ENCODE data around the gene LKAAEAR1.

Gene LKAAEAR1

GRCh38 chr20:64111841-64112641 is 27.8 kb upstream of the LKAAEAR1 start:
- DNase-seq (ENCODE audit: insufficient read length, low spot score) (no peak), FAIRE-seq (peak; percentile 38)
- no peak for TF ChIP-seq POU2F2 (IDR thresholded peaks at IDR 0.05; ENCODE audit: low read depth, low read length)
- TF ChIP-seq PAX5 (IDR thresholded peaks at IDR 0.05; ENCODE audit: insufficient read depth, low read length, severe bottlenecking) = no peak
- no peak for TF ChIP-seq POLR2A (IDR thresholded peaks at IDR 0.05; ENCODE audit: low read depth, low read length)

- FAIRE-seq = no peak
- TF ChIP-seq POLR2AphosphoS5 (IDR thresholded peaks at IDR 0.05; ENCODE audit: low read depth, low read length) = no peak
- no peak for TF ChIP-seq SPI1 (IDR thresholded peaks at IDR 0.05; ENCODE audit: low read depth, low read length)
- TF ChIP-seq TAF1 (IDR thresholded peaks at IDR 0.05; ENCODE audit: low read depth, low read length) = no peak
- TF ChIP-seq POLR2A (IDR thresholded peaks at IDR 0.05; ENCODE audit: low read depth, low read length) = no peak
- no peak for TF ChIP-seq POU2F2 (IDR thresholded peaks at IDR 0.05; ENCODE audit: low read depth, low read length)
- no peak for TF ChIP-seq PAX5 (IDR thresholded peaks at IDR 0.05; ENCODE audit: insufficient read depth, low read length, severe bottlenecking)
- DNase-seq (ENCODE audit: insufficient read length, low spot score) = no peak
Measured at GRCh38 chr20:64110411-64111068, 26.3 kb upstream of the LKAAEAR1 start.

- DNase-seq (ENCODE audit: insufficient read length, low spot score) = no peak
- TF ChIP-seq SPI1 (IDR thresholded peaks at IDR 0.05; ENCODE audit: low read depth, low read length) (no peak), TAF1 (IDR thresholded peaks at IDR 0.05; ENCODE audit: low read depth, low read length) (no peak), PAX5 (IDR thresholded peaks at IDR 0.05; ENCODE audit: insufficient read depth, low read length, severe bottlenecking) (no peak), POU2F2 (IDR thresholded peaks at IDR 0.05; ENCODE audit: low read depth, low read length) (no peak), POLR2AphosphoS5 (IDR thresholded peaks at IDR 0.05; ENCODE audit: low read depth, low read length) (no peak), POLR2A (IDR thresholded peaks at IDR 0.05; ENCODE audit: low read depth, low read length) (no peak)
- FAIRE-seq = no peak
Measured at GRCh38 chr20:64109831-64110391, 25.7 kb upstream of the LKAAEAR1 start.

- DNase-seq (ENCODE audit: insufficient read length, low spot score) (no peak), FAIRE-seq (no peak)
- no peak for TF ChIP-seq PAX5 (IDR thresholded peaks at IDR 0.05; ENCODE audit: insufficient read depth, low read length, severe bottlenecking)
- no peak for TF ChIP-seq POLR2AphosphoS5 (IDR thresholded peaks at IDR 0.05; ENCODE audit: low read depth, low read length)
- no peak for TF ChIP-seq SPI1 (IDR thresholded peaks at IDR 0.05; ENCODE audit: low read depth, low read length)
- no peak for TF ChIP-seq POU2F2 (IDR thresholded peaks at IDR 0.05; ENCODE audit: low read depth, low read length)
- no peak for TF ChIP-seq TAF1 (IDR thresholded peaks at IDR 0.05; ENCODE audit: low read depth, low read length)
- TF ChIP-seq POLR2A (IDR thresholded peaks at IDR 0.05; ENCODE audit: low read depth, low read length) = no peak
Measured at GRCh38 chr20:64108731-64109681, 24.8 kb upstream of the LKAAEAR1 start.

- DNase-seq (ENCODE audit: insufficient read length, low spot score) (no peak), FAIRE-seq (peak; percentile 83)
Measured at GRCh38 chr20:64107736-64108457, 23.7 kb upstream of the LKAAEAR1 start.

GRCh38 chr20:64106981-64107735 is 23.0 kb upstream of the LKAAEAR1 start, which contains the start of gene NPBWR2:
NPBWR2 (minus strand) TSS chr20:64107565; CDS start chr20:64106831, 734 bp downstream.
- DNase-seq (ENCODE audit: insufficient read length, low spot score) (no peak), FAIRE-seq (peak; percentile 66)
- TF ChIP-seq TAF1 (IDR thresholded peaks at IDR 0.05; ENCODE audit: low read depth, low read length) (no peak), PAX5 (IDR thresholded peaks at IDR 0.05; ENCODE audit: insufficient read depth, low read length, severe bottlenecking) (no peak), POU2F2 (IDR thresholded peaks at IDR 0.05; ENCODE audit: low read depth, low read length) (no peak), POLR2AphosphoS5 (IDR thresholded peaks at IDR 0.05; ENCODE audit: low read depth, low read length) (no peak), SPI1 (IDR thresholded peaks at IDR 0.05; ENCODE audit: low read depth, low read length) (no peak), POLR2A (IDR thresholded peaks at IDR 0.05; ENCODE audit: low read depth, low read length) (no peak)

More at GRCh38 chr20:64107736-64108457, 23.7 kb upstream of the LKAAEAR1 start:
- TF ChIP-seq POU2F2 (IDR thresholded peaks at IDR 0.05; ENCODE audit: low read depth, low read length) (no peak), POLR2AphosphoS5 (IDR thresholded peaks at IDR 0.05; ENCODE audit: low read depth, low read length) (no peak), SPI1 (IDR thresholded peaks at IDR 0.05; ENCODE audit: low read depth, low read length) (peak; percentile 89), TAF1 (IDR thresholded peaks at IDR 0.05; ENCODE audit: low read depth, low read length) (no peak)

GRCh38 chr20:64106435-64106961 is 22.3 kb upstream of the LKAAEAR1 start:
- DNase-seq (ENCODE audit: insufficient read length, low spot score) (no peak), FAIRE-seq (no peak)
- TF ChIP-seq TAF1 (IDR thresholded peaks at IDR 0.05; ENCODE audit: low read depth, low read length) = no peak
- no peak for TF ChIP-seq PAX5 (IDR thresholded peaks at IDR 0.05; ENCODE audit: insufficient read depth, low read length, severe bottlenecking)
- TF ChIP-seq POU2F2 (IDR thresholded peaks at IDR 0.05; ENCODE audit: low read depth, low read length) = no peak
- no peak for TF ChIP-seq POLR2AphosphoS5 (IDR thresholded peaks at IDR 0.05; ENCODE audit: low read depth, low read length)
- no peak for TF ChIP-seq SPI1 (IDR thresholded peaks at IDR 0.05; ENCODE audit: low read depth, low read length)
- TF ChIP-seq POLR2A (IDR thresholded peaks at IDR 0.05; ENCODE audit: low read depth, low read length) = no peak
